ENCODE data around the gene DUSP2. TPM values are rescaled to one million over a fixed set of nuclear protein-coding genes. Genes with fewer than 3 reads are reported as not detected.

Gene DUSP2
- total and polyA plus RNA-seq, 10 of the 15 experiments (the other 5 are each of a cell fraction or from before 2014, with no cell fraction given): 9.7 to 212 (median 57.2) TPM

- no peak for ATAC-seq
- H3K79me2 ChIP-seq (ENCODE audit: control insufficient read depth, insufficient read depth, low read length): no peaks in the 10 kb centered on the region
- no peak overlapping the region for H3K27ac ChIP-seq (ENCODE audit: control insufficient read depth, insufficient read depth)
- ChIA-PET SMC1A (ENCODE audit: uncharacterized antibody, unreplicated experiment) (no interaction called here), POLR2A (no interaction called here), CTCF (no interaction called here), RAD21 (ENCODE audit: unreplicated experiment) (no interaction called here)
- no peak overlapping the region for H2AFZ ChIP-seq (ENCODE audit: control insufficient read depth, low read depth, low read length)
- H4K20me1 ChIP-seq (ENCODE audit: control insufficient read depth, insufficient read depth): no peaks in the 10 kb centered on the region
- WGBS (ENCODE audit: insufficient coverage, insufficient replicate concordance, low lambda C conversion rate, missing lambda C conversion rate): 33% methylated on average over 3 of the region's 3 CpGs
- no peaks in the 10 kb centered on the region for H3K4me1 ChIP-seq (ENCODE audit: control insufficient read depth, insufficient read depth, low read length)
- no peak overlapping the region for H3K9ac ChIP-seq (ENCODE audit: control insufficient read depth, insufficient read depth, low read length)
- no peaks in the 10 kb centered on the region for H3K27me3 ChIP-seq (replicated peaks in 1 of 2; ENCODE audit: control insufficient read depth in 2 of 2, insufficient read depth in 2 of 2, low read length in 1 of 2)
- FAIRE-seq: no peak
- DNase-seq (ENCODE audit: low read depth, low spot score): no peak
- no peak overlapping the region for H3K4me2 ChIP-seq (ENCODE audit: control insufficient read depth, insufficient read depth)
- TF ChIP-seq FOS (IDR thresholded peaks at IDR 0.05; ENCODE audit: borderline replicate concordance, extremely low read depth, insufficient read length): no peak
- TF ChIP-seq RAD21 (IDR thresholded peaks at IDR 0.05; ENCODE audit: insufficient read depth, low read depth, low read length): no peak
- peaks cover 4% of the 10 kb centered on the region; the same call in 2 of the 3 replicates for H3K9me3 ChIP-seq (replicated peaks; ENCODE audit: control insufficient read depth, insufficient read depth, low read length)
- H3K36me3 ChIP-seq (ENCODE audit: control insufficient read depth in 2 of 2, insufficient read depth in 2 of 2, low read length in 1 of 2): no peaks in the 10 kb centered on the region
- no TSS peak for BruUV-seq (replicated peaks)
- no peak overlapping the region for H3K4me3 ChIP-seq
- intact Hi-C loops (cut with micrococcal nuclease; ENCODE audit: unreplicated experiment): no loop called here
- in situ Hi-C loops (cut with MboI): no loop called here
Observed at GRCh38 chr2:96105152-96105915, 39.9 kb downstream of the DUSP2 start.

GRCh38 chr2:96104487-96104861 lies 40.8 kb downstream of the DUSP2 start:
- ChIA-PET POLR2A (no interaction called here), CTCF (no interaction called here), RAD21 (ENCODE audit: unreplicated experiment) (no interaction called here), SMC1A (ENCODE audit: uncharacterized antibody, unreplicated experiment) (no interaction called here)
- intact Hi-C loops (cut with micrococcal nuclease; ENCODE audit: unreplicated experiment): no loop called here
- FAIRE-seq (no peak), DNase-seq (ENCODE audit: low read depth, low spot score) (no peak), ATAC-seq (no peak)
- no peak overlapping the region for H2AFZ ChIP-seq (ENCODE audit: control insufficient read depth, low read depth, low read length)
- WGBS (ENCODE audit: insufficient coverage, insufficient replicate concordance, low lambda C conversion rate, missing lambda C conversion rate): 29% methylated on average over 5 of the region's 6 CpGs
- H4K20me1 ChIP-seq (ENCODE audit: control insufficient read depth, insufficient read depth): no peaks in the 10 kb centered on the region
- no peaks in the 10 kb centered on the region for H3K36me3 ChIP-seq (ENCODE audit: control insufficient read depth in 2 of 2, insufficient read depth in 2 of 2, low read length in 1 of 2)
- peaks cover 4% of the 10 kb centered on the region; the same call in 2 of the 3 replicates for H3K9me3 ChIP-seq (replicated peaks; ENCODE audit: control insufficient read depth, insufficient read depth, low read length)
- H3K27me3 ChIP-seq (replicated peaks in 1 of 2; ENCODE audit: control insufficient read depth in 2 of 2, insufficient read depth in 2 of 2, low read length in 1 of 2): no peaks in the 10 kb centered on the region
- in situ Hi-C loops (cut with MboI): no loop called here
- no peaks in the 10 kb centered on the region for H3K4me1 ChIP-seq (ENCODE audit: control insufficient read depth, insufficient read depth, low read length)
- no peak overlapping the region for H3K4me2 ChIP-seq (ENCODE audit: control insufficient read depth, insufficient read depth)
- H3K4me3 ChIP-seq: no peak overlapping the region
- no TSS peak for BruUV-seq (replicated peaks)
- H3K79me2 ChIP-seq (ENCODE audit: control insufficient read depth, insufficient read depth, low read length): no peaks in the 10 kb centered on the region
- no peak overlapping the region for H3K27ac ChIP-seq (ENCODE audit: control insufficient read depth, insufficient read depth)
- H3K9ac ChIP-seq (ENCODE audit: control insufficient read depth, insufficient read depth, low read length): no peak overlapping the region
- TF ChIP-seq ZBTB4 (CRISPR knock-in tag; IDR thresholded peaks at IDR 0.05) (no peak), SMC3 (IDR thresholded peaks at IDR 0.05; ENCODE audit: borderline replicate concordance, low read length) (no peak), ZNF592 (IDR thresholded peaks at IDR 0.05) (no peak)

Measured in GM12878 (cell line).